ENCODE measurements around the gene MICAL2.

DNA sequence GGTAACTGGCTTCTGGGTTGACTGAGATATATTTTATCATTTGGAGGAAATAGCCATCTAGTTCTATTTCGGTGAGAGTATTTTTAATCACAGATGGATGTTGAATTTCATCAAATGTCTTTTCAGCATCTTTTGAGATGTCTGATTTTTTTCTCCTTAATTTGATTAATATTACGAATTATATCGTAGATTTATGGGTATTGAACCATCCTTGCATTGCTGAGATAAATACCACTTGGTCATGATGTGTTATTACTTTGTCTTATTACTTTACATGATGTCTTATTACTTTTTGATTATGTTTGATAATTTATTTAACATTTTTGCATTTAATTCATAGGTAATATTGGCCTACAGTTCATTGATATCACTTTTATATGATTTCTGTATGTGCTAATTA, 188.2 kb downstream of the MICAL2 start:
- TF ChIP-seq, protein P1, sequence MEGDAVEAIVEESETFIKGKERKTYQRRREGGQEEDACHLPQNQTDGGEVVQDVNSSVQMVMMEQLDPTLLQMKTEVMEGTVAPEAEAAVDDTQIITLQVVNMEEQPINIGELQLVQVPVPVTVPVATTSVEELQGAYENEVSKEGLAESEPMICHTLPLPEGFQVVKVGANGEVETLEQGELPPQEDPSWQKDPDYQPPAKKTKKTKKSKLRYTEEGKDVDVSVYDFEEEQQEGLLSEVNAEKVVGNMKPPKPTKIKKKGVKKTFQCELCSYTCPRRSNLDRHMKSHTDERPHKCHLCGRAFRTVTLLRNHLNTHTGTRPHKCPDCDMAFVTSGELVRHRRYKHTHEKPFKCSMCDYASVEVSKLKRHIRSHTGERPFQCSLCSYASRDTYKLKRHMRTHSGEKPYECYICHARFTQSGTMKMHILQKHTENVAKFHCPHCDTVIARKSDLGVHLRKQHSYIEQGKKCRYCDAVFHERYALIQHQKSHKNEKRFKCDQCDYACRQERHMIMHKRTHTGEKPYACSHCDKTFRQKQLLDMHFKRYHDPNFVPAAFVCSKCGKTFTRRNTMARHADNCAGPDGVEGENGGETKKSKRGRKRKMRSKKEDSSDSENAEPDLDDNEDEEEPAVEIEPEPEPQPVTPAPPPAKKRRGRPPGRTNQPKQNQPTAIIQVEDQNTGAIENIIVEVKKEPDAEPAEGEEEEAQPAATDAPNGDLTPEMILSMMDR (IDR thresholded peaks at IDR 0.05 in 2 of 3, conservative IDR thresholded peaks at IDR 0.05 in 1 of 3; ENCODE audit: control insufficient read depth in 2 of 3, extremely low read depth in 1 of 3, insufficient read depth in 1 of 3, low read depth in 3 of 3, low read length in 3 of 3): no peak
- no peak for TF ChIP-seq ZBED1 (IDR thresholded peaks at IDR 0.05; ENCODE audit: borderline replicate concordance)
